Pericardium fibroblast (primary cell): ENCODE data around the gene WASHC1. TPM values are rescaled to one million over a fixed set of nuclear protein-coding genes. Genes with fewer than 3 reads are reported as not detected.

ENCODE experiments used
- total RNA-seq: library from RNA; depleted of rRNA; stranded (reverse); fragments of >200 nt; gene quantifications from 2 replicates; pipeline ENCODE4 v1.2.3, GENCODE V29; 2015

WASHC1 gene
- total RNA-seq: 3.6 and 3.7 TPM in 2 replicates

GRCh38 chr9:29356-29755 lies at the start of gene WASHC1:
TSS of gene WASHC1 (minus strand) at chr9:29456. CDS start at chr9:24999, 4,457 bp downstream.

Other genes starting within 250 kb of the WASHC1 start
- 0.70 TPM in 1 of 2 replicates, not detected in the other for gene FOXD4, start 89.0 kb upstream of the WASHC1 start, total RNA-seq
- 19.9 and 20.5 TPM in 2 replicates for gene ZNG1A, start 149.6 kb upstream of the WASHC1 start, total RNA-seq
- 0.12 and 0.34 TPM in 2 replicates for gene DOCK8, start 185.4 kb upstream of the WASHC1 start, total RNA-seq